22Rv1 (cell line): ENCODE data around the gene TOLLIP.

Experiments used
- H3K27ac ChIP-seq: fragments of 450-650 bp; 2 replicates; pipeline ENCODE4 v1.5.1; 2017
- CTCF ChIP-seq: fragments of 450-650 bp; IDR thresholded peaks from 2 replicates; pipeline ENCODE4 v1.5.1; 2017; ENCODE audit warnings: mild to moderate bottlenecking
- ZFX ChIP-seq: fragments of 450-650 bp; IDR thresholded peaks from 2 replicates; pipeline ENCODE4 v1.6.1; 2017; ENCODE audit warnings: antibody characterized with exemption, borderline replicate concordance

TOLLIP gene

GRCh38 chr11:1289211-1289935 is 20.1 kb downstream of the TOLLIP start:
- no peak overlapping the region for H3K27ac ChIP-seq
- TF ChIP-seq ZFX, result no peak
- TF ChIP-seq CTCF, result no peak

DNA sequence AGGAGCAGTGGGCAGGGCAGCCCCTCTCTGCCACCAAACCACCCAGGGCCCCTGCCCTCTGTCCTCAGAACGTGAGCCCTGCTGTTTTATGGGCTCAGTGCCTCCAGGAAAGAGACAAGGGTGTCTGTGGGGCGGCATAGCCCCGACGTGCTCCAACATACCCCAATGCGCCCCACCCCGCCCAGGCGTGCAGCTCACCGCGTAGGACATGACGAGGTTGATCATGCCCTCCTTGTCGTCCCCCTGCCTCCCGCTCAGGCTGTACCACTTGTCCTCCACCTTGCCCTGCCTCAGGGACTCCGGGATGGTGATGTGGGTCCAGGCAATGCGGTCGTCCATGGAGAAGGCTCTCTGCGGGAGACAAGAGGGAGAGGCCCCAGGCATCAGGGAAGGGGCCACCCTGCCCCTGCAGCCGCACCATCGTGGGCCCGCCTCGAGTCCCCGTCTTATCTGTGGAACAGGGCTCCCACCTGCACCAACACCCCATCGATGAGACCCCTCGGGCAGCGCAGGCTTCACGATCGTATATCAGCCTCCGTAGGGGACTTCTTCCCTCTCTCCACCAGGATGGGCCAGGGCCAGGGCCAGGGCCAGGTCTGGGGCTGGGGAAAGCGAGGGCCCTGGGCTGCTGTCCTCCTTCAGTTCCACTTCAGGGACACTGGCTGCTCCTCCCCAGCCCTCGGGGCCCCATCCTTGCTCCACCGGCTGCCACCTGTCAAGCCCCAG is 20.8 kb downstream of the TOLLIP start:
- no peak overlapping the region for H3K27ac ChIP-seq
- TF ChIP-seq CTCF, result no peak
- no peak for TF ChIP-seq ZFX

- H3K27ac ChIP-seq, result no peak overlapping the region
- TF ChIP-seq CTCF (no peak), ZFX (no peak)
These were observed 21.5 kb downstream of the TOLLIP start for GRCh38 chr11:1287928-1288327.

- TF ChIP-seq CTCF (no peak), ZFX (no peak)
- H3K27ac ChIP-seq, result no peak overlapping the region
These were observed 23.6 kb downstream of the TOLLIP start for GRCh38 chr11:1285876-1286275.

GRCh38 chr11:1285316-1285744 is 24.1 kb downstream of the TOLLIP start:
- TF ChIP-seq ZFX (no peak), CTCF (no peak)
- H3K27ac ChIP-seq, result no peak overlapping the region

GRCh38 chr11:1283906-1284305 is 25.5 kb downstream of the TOLLIP start:
- TF ChIP-seq ZFX (no peak), CTCF (no peak)

DNA sequence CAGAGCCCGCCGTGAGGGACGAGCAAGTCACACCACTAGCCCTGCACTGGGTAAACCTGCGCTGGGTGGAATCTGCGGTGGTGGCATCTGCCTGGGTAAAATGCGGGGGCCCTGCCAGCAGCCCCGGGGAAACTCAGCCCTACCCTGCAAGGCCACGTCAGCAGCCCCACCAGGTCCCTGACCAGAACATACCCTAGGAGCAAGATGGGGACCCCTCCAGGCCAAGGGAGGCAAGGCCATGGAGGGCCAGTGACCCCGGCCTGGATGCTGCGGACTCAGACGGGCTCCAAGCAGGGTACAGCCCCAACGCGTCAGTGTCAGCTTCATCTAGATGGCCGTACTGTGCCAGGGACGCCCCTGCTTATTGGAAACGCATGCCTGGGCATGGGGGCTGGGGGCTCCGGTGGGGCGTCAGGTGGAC is 26.3 kb downstream of the TOLLIP start:
- H3K27ac ChIP-seq, result no peak overlapping the region
- TF ChIP-seq CTCF (no peak), ZFX (no peak)

More at GRCh38 chr11:1283906-1284305, 25.5 kb downstream of the TOLLIP start:
- no peak overlapping the region for H3K27ac ChIP-seq
